ENCODE results near the gene KNCN. TPM values are rescaled to one million over a fixed set of nuclear protein-coding genes. Genes with fewer than 3 reads are reported as not detected.

KNCN gene
- total RNA-seq, 4 donors from 2014 or later: not detected

- ATAC-seq (ENCODE audit: low FRiP score) (no peak), DNase-seq (ENCODE audit: low spot score) (no peak)
- TF ChIP-seq, protein P1, sequence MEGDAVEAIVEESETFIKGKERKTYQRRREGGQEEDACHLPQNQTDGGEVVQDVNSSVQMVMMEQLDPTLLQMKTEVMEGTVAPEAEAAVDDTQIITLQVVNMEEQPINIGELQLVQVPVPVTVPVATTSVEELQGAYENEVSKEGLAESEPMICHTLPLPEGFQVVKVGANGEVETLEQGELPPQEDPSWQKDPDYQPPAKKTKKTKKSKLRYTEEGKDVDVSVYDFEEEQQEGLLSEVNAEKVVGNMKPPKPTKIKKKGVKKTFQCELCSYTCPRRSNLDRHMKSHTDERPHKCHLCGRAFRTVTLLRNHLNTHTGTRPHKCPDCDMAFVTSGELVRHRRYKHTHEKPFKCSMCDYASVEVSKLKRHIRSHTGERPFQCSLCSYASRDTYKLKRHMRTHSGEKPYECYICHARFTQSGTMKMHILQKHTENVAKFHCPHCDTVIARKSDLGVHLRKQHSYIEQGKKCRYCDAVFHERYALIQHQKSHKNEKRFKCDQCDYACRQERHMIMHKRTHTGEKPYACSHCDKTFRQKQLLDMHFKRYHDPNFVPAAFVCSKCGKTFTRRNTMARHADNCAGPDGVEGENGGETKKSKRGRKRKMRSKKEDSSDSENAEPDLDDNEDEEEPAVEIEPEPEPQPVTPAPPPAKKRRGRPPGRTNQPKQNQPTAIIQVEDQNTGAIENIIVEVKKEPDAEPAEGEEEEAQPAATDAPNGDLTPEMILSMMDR (IDR thresholded peaks at IDR 0.05): no peak
Observed at GRCh38 chr1:46545784-46546183, 5.7 kb downstream of the KNCN start.

GRCh38 chr1:46544561-46545240 lies 6.7 kb downstream of the KNCN start:
- ATAC-seq (ENCODE audit: low FRiP score): no peak
- no peak for DNase-seq (ENCODE audit: low spot score)
- TF ChIP-seq, protein P1 (IDR thresholded peaks at IDR 0.05): no peak

DNA sequence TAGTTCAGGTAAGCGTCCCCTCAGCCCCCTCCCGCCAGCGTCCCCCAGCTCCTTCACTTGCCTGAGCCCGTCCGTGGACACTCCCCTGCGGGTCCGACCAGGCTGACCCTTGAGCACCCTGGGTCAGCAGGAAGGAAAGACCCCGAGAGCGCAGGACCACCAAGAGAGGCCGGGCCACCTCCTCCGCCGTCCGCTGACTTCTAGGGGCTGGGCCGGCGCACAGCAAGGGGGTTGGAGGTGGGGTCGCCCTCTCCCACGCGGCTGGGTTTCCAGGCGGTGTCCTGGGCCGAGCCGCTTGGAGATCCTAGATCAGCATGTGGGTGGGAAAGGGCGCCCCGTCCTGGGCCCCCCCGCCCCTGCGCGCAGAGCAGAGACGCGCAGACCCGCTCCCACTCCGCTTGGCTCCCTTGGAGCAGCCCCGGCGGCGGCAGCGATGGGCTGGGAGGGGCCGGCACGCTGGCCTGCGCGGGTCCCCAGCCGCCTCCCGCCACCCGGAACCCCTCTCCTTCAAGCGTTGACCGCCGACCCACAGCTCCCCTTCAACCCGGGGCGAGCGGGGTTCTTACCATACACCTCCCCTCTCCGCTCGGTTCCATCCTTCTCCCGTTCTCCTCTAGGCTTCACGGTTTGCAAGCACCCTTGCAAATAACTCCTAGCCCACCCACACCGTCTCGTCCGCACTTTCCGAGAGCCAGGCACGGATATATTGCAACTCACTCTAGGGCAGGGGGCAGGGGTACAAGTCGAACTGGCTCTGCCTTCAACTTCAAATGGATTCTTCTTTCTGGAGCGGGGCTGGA lies 7.5 kb downstream of the KNCN start:
- DNase-seq (ENCODE audit: low spot score) (no peak), ATAC-seq (ENCODE audit: low FRiP score) (no peak)
- TF ChIP-seq, protein P1 (IDR thresholded peaks at IDR 0.05): no peak

DNA sequence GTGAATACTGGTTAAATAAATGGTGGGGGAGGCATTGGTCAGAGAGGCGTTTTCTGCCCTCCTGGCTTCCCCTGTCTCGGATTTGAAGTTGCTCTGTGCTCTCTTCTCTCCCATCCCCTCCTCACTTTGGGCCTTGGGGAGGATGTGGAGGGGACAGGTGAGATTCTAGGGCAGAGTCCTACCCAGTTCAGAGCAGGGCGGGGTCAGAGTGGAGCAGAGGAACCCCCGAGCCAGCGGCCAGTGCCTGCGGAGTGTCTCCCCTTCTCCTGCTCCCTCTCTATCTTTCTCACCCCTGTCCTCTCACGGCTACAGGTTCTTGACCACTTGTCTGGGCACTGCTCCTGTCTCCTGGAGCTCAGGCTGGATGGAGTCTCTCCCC lies 8.1 kb downstream of the KNCN start:
- TF ChIP-seq, protein P1 (IDR thresholded peaks at IDR 0.05): no peak
- DNase-seq (ENCODE audit: low spot score) (no peak), ATAC-seq (ENCODE audit: low FRiP score) (no peak)

GRCh38 chr1:46539972-46540371 lies 11.5 kb downstream of the KNCN start:
- ATAC-seq (ENCODE audit: low FRiP score) (no peak), DNase-seq (ENCODE audit: low spot score) (no peak)
- TF ChIP-seq, protein P1 (IDR thresholded peaks at IDR 0.05): no peak

GRCh38 chr1:46538147-46538546 lies 13.3 kb downstream of the KNCN start:
- no peak for DNase-seq (ENCODE audit: low spot score)
- TF ChIP-seq, protein P1 (IDR thresholded peaks at IDR 0.05): no peak
- no peak for ATAC-seq (ENCODE audit: low FRiP score)

DNA sequence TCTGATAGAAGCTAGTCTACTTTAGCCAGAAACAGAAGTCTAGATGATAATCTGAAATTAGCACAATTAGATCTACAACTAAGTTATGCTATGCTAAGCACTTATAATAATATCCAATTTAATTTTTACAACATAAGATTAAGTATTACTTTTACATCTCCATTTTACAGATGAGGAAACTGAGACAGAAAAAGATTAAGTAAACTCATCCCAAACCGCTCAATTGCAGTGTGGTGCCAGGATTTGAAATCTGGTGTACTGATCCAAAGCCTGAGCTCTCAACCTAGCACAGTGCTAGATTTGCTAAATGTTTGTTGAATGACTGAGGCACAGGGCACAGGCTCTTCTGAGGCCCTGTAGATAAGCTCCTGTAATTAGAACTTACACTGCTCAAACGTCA lies 13.8 kb downstream of the KNCN start:
- ATAC-seq (ENCODE audit: low FRiP score) (no peak), DNase-seq (ENCODE audit: low spot score) (no peak)
- TF ChIP-seq, protein P1 (IDR thresholded peaks at IDR 0.05): no peak

Data from omental fat pad (tissue), 4 donors.